Measurements from ENCODE around the gene LMX1A.

LMX1A gene

GRCh38 chr1:165317612-165318011, 38.9 kb downstream of the LMX1A start:
- DNase-seq, result no peak

GRCh38 chr1:165316153-165316772, 40.3 kb downstream of the LMX1A start:
- no peak for DNase-seq

- no peak for DNase-seq
These were observed 41.0 kb downstream of the LMX1A start for GRCh38 chr1:165315481-165315880.

- no peak for DNase-seq
These were observed 42.6 kb downstream of the LMX1A start for GRCh38 chr1:165313903-165314302.

- no peak for DNase-seq
These were observed 43.9 kb downstream of the LMX1A start for GRCh38 chr1:165312591-165312990.

- DNase-seq, result no peak
These were observed 49.7 kb downstream of the LMX1A start for GRCh38 chr1:165306543-165307434.

GRCh38 chr1:165303386-165303785, 53.1 kb downstream of the LMX1A start:
- DNase-seq, result no peak

GRCh38 chr1:165300400-165300903, 56.1 kb downstream of the LMX1A start:
- no peak for DNase-seq

- DNase-seq, result no peak
These were observed 58.2 kb downstream of the LMX1A start for GRCh38 chr1:165298203-165298820.

- no peak for DNase-seq
These were observed 60.3 kb downstream of the LMX1A start for GRCh38 chr1:165296205-165296604.

GRCh38 chr1:165290148-165290547, 66.4 kb downstream of the LMX1A start:
- DNase-seq, result no peak

- no peak for DNase-seq
These were observed 67.0 kb downstream of the LMX1A start for GRCh38 chr1:165289556-165289955.

GRCh38 chr1:165288350-165289120, 68.0 kb downstream of the LMX1A start:
- no peak for DNase-seq

- no peak for DNase-seq
These were observed 68.7 kb downstream of the LMX1A start for GRCh38 chr1:165287781-165288180.

GRCh38 chr1:165287329-165287728, 69.2 kb downstream of the LMX1A start:
- DNase-seq, result no peak

- DNase-seq, result no peak
These were observed 72.1 kb downstream of the LMX1A start for GRCh38 chr1:165284454-165284853.

GRCh38 chr1:165281207-165281901, 75.2 kb downstream of the LMX1A start:
- DNase-seq, result no peak

GRCh38 chr1:165279882-165280281, 76.6 kb downstream of the LMX1A start:
- no peak for DNase-seq

- no peak for DNase-seq
These were observed 80.2 kb downstream of the LMX1A start for GRCh38 chr1:165276314-165276713.

- DNase-seq, result no peak
These were observed 91.2 kb downstream of the LMX1A start for GRCh38 chr1:165265196-165265838.

GRCh38 chr1:165259706-165260428, 96.6 kb downstream of the LMX1A start:
- no peak for DNase-seq
